HG02588 (cell line): Measurements from ENCODE around the gene STK32A.

Source experiments
- ATAC-seq: cut with Tn5 transposase; IDR thresholded peaks from one replicate; pipeline ENCODE4 v1.9.1; 2021; ENCODE audit warnings: mild to moderate bottlenecking, moderate library complexity; ENCODE audit not compliant: unreplicated experiment

The STK32A gene

GRCh38 chr5:147248561-147248960 lies 13.7 kb downstream of the STK32A start:
- no peak for ATAC-seq

GRCh38 chr5:147259837-147260236 lies 25.0 kb downstream of the STK32A start:
- ATAC-seq = no peak

DNA sequence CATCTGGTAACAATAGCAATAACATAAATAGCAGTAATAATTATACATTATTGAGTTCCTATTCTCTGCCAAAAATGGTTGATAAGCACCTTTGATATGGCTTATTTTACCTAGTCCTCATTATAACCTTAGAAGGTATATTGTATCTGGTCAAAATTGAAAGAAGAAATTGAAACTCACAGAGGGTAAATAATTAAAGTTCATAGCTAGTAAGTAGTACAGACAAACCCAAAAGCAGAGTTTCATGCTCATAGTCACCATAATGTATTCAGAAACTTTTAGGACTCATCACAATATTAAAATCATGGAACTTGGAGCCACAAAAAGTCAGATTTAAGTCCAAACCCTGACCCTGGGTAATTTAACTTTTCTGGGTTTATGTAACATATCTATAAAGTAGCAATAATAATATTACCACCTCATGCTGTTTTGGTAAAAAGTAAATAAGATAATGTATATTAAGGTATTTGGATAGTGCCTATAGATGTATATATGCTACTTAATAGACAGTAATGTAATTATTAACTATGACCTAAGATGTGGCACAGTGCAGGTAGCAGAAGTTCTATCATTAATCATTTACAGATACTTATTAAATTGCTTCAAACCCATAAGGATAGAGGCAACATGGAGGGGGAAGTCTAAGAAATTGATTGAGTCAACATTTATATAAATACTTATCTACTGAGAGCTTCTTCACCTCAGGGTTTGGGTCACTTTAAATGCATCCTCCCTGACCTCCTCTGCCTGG lies 32.4 kb downstream of the STK32A start:
- ATAC-seq = no peak

GRCh38 chr5:147276497-147276896 lies 41.7 kb downstream of the STK32A start:
- no peak for ATAC-seq

- ATAC-seq = no peak
These were observed 51.5 kb downstream of the STK32A start for GRCh38 chr5:147286296-147286695.

DNA sequence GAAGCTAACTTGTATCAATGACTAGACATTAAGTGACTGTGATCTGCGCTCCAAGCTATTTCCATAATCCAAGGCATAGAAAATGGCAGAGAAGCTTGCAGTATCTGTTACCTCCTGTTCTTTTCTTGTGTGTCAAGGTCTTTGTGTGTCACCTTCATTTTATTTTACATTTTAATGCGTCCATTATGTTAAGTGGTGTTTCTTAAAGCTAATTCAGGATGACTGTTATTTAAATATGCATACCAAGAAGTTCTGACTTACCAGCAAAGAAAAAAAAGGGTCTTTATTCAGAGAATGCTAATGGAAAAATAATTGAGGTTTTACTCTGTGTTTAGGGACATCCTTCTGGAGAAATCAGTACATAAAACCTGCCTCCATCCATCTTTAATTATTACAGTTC lies 52.3 kb downstream of the STK32A start:
- ATAC-seq = no peak

DNA sequence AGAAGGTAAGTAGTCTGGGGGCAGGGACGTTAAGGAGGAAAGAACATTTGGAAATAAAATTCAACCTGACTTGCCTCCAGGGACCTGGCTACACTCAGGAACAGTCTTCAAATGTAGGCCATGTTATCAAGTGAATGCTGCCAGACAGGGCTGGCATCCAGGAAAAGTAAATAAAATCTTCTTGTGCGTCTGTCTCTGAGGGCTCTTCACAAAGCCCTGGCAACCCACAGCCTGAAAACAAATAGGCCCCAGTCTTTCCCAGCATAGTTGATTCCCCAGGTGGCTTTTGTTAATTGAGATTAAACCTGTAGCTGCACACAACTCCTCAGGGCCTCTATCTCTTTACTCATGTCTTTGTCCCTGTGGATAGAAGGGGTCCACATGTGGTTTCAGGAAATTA lies 55.4 kb downstream of the STK32A start:
- ATAC-seq = no peak

DNA sequence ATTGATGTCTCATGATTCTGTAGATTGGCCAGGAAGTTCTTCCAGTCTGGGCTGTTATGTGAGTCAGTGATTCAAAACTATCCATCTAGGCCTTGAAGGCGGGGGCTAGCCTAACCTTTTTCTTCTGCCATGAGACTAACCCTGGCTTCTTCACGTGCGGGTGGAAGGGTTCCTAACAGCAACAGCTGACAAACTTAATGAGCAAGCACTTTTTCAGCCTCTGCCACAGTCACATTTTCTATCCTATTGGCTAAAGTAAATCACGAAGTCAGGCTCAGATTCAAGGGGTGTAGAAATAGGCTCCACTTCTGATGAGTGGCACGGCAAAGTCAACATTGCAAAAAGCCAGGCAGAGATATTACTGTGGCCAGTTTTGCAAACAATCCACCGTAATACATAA lies 68.4 kb downstream of the STK32A start:
- no peak for ATAC-seq

- no peak for ATAC-seq
These were observed 69.2 kb downstream of the STK32A start for GRCh38 chr5:147303976-147304375.

- ATAC-seq = no peak
These were observed 70.3 kb downstream of the STK32A start for GRCh38 chr5:147305147-147305546.

DNA sequence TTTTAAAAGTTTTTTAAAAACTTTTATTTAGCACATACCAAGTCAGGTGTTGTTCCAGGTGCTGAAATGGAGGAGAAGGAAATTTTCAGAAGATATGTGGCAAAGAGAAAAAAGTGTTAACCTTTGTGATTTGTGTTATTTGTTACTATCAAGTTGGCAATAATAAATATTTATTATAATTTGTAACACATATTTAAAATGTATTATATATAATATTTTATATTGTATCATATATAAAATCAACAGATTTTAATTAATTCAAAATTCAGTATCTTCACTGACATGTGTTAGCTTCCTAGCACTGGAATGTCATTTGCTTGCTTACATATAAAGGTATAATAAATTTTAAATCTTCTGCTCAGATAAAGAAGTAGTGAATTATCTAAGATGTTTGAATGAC lies 71.5 kb downstream of the STK32A start:
- ATAC-seq = no peak

DNA sequence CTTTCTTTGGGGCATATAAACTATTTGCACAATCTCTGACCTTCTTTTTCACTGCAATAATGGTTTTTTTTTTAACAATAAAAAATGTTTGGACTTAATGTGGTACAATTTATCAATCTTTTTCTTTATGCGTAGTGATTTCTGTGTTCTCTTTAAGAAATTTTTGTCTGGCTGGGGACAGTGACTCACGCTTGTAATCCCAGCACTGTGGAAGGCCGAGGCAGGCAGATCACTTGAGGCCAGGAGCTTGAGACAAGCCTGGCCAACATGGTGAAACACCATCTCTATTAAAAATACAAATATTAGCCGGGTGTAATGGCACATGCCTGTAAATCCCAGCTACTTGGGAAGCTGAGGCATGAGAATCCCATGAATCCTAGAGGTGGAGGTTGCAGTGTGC lies 72.3 kb downstream of the STK32A start:
- no peak for ATAC-seq

DNA sequence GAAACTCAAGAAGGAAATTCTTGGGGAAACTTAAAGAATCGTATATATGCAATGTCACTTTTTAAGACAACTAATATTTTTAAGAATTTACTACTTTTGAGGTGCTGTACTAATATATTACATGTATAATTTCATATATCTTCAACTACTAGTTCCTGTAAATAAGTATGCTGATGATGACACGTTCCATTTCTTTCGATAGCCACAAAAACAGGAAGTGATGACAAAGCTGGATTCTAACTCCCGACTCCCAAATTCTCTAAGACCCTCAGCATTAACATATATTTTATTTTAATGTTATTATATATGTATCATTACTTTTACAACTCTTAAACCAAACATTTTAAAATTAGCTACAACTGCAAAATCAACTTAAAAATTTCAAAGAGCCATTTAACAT lies 74.8 kb downstream of the STK32A start:
- no peak for ATAC-seq

DNA sequence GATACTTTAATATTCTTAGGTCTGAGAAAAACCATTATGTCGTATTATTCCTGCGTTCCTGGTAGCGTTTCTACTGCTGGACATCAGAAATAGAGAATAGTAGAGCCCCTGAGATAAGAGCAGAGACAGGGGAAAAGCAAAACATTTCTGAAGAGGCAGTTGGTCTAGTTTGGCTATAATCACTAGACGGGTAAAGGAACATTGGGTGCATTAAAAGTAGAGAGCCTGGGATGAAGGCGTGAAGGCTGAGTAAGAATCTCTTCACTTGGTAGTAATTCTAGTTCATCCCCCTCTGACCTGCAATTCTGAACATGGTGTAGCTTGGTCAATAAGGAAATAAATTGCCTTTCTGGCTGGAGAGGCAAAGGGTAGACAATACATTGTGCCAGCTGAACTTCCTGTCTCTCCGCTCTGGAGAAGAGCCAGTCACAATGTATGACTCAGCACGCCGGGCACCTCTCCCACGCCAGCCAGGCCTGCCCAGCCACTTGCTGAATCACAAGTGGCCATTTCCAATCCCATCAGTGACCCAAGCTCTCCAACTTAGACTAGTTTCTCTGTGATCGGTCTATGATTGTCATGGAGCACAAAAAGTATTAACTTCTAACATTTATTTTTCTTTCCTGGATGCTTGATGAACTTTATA lies 75.4 kb downstream of the STK32A start:
- ATAC-seq = no peak

- ATAC-seq = no peak
These were observed 83.3 kb downstream of the STK32A start for GRCh38 chr5:147317978-147318684.

GRCh38 chr5:147321569-147321968 lies 86.7 kb downstream of the STK32A start:
- ATAC-seq = no peak

DNA sequence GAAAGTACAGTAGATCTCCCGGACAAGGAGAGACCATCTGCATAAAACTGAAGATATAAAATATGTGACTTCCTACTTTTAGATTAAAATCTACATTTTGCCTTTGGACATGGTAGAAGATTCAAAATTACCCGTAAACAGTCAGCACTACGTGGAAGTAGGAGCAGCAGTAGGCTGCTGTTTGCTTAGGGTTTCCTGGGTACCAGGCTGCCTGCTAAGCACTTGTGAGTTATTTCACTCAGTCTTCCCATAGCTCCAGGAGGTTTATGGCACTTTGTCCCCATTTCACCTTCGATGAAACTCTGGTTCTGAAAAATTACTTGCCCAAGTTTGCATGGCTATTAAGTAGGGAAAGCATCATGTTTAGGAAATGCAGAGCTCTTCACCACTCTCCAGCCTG lies 92.6 kb downstream of the STK32A start:
- ATAC-seq = no peak

DNA sequence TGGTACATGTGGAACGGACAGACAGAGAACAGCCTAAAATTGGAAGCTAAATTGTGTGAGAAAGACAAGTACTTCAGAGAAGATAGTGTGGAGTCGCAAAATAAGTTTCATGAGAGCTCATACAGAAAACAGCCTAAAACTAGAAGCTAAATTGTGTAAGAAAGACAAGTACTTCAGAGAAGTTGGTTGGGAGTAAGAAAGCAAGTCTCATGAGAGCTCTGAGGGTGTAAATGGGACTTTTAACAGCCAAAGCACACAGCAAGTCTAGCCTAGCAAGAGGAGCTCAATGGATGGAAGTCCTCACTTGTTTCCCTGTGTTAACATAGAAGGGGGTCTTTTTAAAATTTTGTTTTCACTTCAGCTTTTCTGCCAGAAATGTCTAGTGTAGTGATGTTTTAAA lies 93.1 kb downstream of the STK32A start:
- no peak for ATAC-seq

DNA sequence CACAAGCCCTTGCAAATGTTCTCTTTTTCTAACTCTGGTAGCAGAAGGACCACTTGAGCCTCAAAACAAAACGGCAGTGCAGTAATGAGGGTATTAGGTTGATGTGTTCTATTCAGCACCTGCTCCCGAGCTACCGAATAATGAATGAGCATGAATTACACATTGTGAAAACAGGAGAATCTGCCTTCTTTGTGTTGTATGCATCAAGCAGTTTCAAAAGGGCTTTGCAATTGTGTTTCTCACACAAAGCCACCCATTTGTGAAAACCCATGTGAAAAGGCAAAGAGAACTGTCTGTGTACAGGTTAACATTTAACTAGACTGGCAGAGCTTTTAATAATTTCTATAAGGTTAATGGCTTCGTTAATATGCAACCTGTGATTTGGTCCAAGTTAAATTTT lies 97.8 kb downstream of the STK32A start:
- no peak for ATAC-seq

- no peak for ATAC-seq
These were observed 102.0 kb downstream of the STK32A start for GRCh38 chr5:147336876-147337275.

GRCh38 chr5:147339313-147339712 lies 104.5 kb downstream of the STK32A start:
- peak; percentile 20 for ATAC-seq

- ATAC-seq = no peak
These were observed 106.1 kb downstream of the STK32A start for GRCh38 chr5:147340941-147341340.
